Choroid plexus epithelial cell (primary cell): Measurements from ENCODE around the gene CNGA2.
"Not testable (repeated sequence)": the region's sequence is repeated elsewhere in the genome, so short reads cannot be mapped to it uniquely, and the experiment has no call there.

Source experiments
- DNase-seq: peaks from one replicate; pipeline ENCODE4 v3.0.0-alpha.2; 2010; ENCODE audit warnings: low read depth
- H3K4me3 ChIP-seq: 2 replicates; pipeline ENCODE4 v1.5.1; 2011; ENCODE audit warnings: low read depth, mild to moderate bottlenecking, control low read depth, low read length, moderate library complexity
- CTCF ChIP-seq: conservative IDR thresholded peaks from 2 replicates; pipeline ENCODE4 v1.5.1; 2011; ENCODE audit warnings: low read depth, mild to moderate bottlenecking, control low read depth, inconsistent platforms, low read length, moderate library complexity

The CNGA2 gene

GRCh38 chrX:151695583-151696340 is 38.8 kb upstream of the CNGA2 start:
- TF ChIP-seq CTCF: no peak
- DNase-seq: no peak
- H3K4me3 ChIP-seq: no peak overlapping the region

- H3K4me3 ChIP-seq, DNase-seq: not testable (repeated sequence)
Measured at GRCh38 chrX:151697082-151697481, 37.5 kb upstream of the CNGA2 start.

- DNase-seq: peak; percentile 2
- no peak for TF ChIP-seq CTCF
Measured at GRCh38 chrX:151697522-151697921, 37.0 kb upstream of the CNGA2 start.

GRCh38 chrX:151698485-151698884 is 36.1 kb upstream of the CNGA2 start:
- no peak for TF ChIP-seq CTCF
- DNase-seq: no peak
- H3K4me3 ChIP-seq: no peak overlapping the region

More at GRCh38 chrX:151697522-151697921, 37.0 kb upstream of the CNGA2 start:
- H3K4me3 ChIP-seq: no peak overlapping the region

- TF ChIP-seq CTCF: no peak
- no peak overlapping the region for H3K4me3 ChIP-seq
- no peak for DNase-seq
Measured at GRCh38 chrX:151699746-151700145, 34.8 kb upstream of the CNGA2 start.

- no peak for TF ChIP-seq CTCF
- no peak overlapping the region for H3K4me3 ChIP-seq
- no peak for DNase-seq
Measured at GRCh38 chrX:151700581-151700980, 34.0 kb upstream of the CNGA2 start.

GRCh38 chrX:151701071-151701470 is 33.5 kb upstream of the CNGA2 start:
- H3K4me3 ChIP-seq: no peak overlapping the region
- no peak for TF ChIP-seq CTCF
- DNase-seq: no peak
